ENCODE results near the gene LRP1B.

Gene LRP1B

GRCh38 chr2:140998577-140998976 lies 1132.2 kb downstream of the LRP1B start:
- Histone ChIP-seq H3K27me3 (ENCODE audit: insufficient read depth, low read length, poor library complexity) (no peaks in the 10 kb centered on the region), H3K9ac (ENCODE audit: low read depth, low read length) (no peak overlapping the region), H3K9me3 (ENCODE audit: insufficient read depth, low read length, severe bottlenecking) (peaks cover 1% of the 10 kb centered on the region), H3K36me3 (ENCODE audit: insufficient read depth, low read length) (no peaks in the 10 kb centered on the region), H2AFZ (ENCODE audit: low read depth, low read length) (no peak overlapping the region), H3K4me1 (ENCODE audit: insufficient read depth, low read length) (peaks cover 10% of the 10 kb centered on the region), H3K79me2 (ENCODE audit: insufficient read depth, low read length) (no peaks in the 10 kb centered on the region), H4K20me1 (ENCODE audit: insufficient read depth, low read length) (no peaks in the 10 kb centered on the region), H3K4me3 (ENCODE audit: low read depth in 1 of 2, low read length in 2 of 2) (no peak overlapping the region), H3K27ac (ENCODE audit: low read length) (no peak overlapping the region), H3K4me2 (ENCODE audit: insufficient read depth, low read length) (no peak overlapping the region)
- ATAC-seq (ENCODE audit: insufficient read depth, low read depth) = no peak
- DNase-seq = no peak
- TF ChIP-seq EZH2 (IDR thresholded peaks at IDR 0.05; ENCODE audit: borderline replicate concordance, low read depth, low read length, severe bottlenecking) = no peak
- TF ChIP-seq CTCF (IDR thresholded peaks at IDR 0.05; ENCODE audit: borderline replicate concordance, extremely low read depth, low read length, poor library complexity, severe bottlenecking) = no peak

- H3K4me1 ChIP-seq (ENCODE audit: insufficient read depth, low read length) = peaks cover 10% of the 10 kb centered on the region
- TF ChIP-seq EZH2 (IDR thresholded peaks at IDR 0.05; ENCODE audit: borderline replicate concordance, low read depth, low read length, severe bottlenecking) (no peak), CTCF (IDR thresholded peaks at IDR 0.05; ENCODE audit: borderline replicate concordance, extremely low read depth, low read length, poor library complexity, severe bottlenecking) (no peak)
- H2AFZ ChIP-seq (ENCODE audit: low read depth, low read length) = no peak overlapping the region
- H3K36me3 ChIP-seq (ENCODE audit: insufficient read depth, low read length) = no peaks in the 10 kb centered on the region
- DNase-seq = no peak
- no peak overlapping the region for H3K4me3 ChIP-seq (ENCODE audit: low read depth in 1 of 2, low read length in 2 of 2)
- no peak overlapping the region for H3K9ac ChIP-seq (ENCODE audit: low read depth, low read length)
- ATAC-seq (ENCODE audit: insufficient read depth, low read depth) = no peak
- no peaks in the 10 kb centered on the region for H3K79me2 ChIP-seq (ENCODE audit: insufficient read depth, low read length)
- no peak overlapping the region for H3K4me2 ChIP-seq (ENCODE audit: insufficient read depth, low read length)
- no peaks in the 10 kb centered on the region for H4K20me1 ChIP-seq (ENCODE audit: insufficient read depth, low read length)
- no peaks in the 10 kb centered on the region for H3K27me3 ChIP-seq (ENCODE audit: insufficient read depth, low read length, poor library complexity)
- no peaks in the 10 kb centered on the region for H3K9me3 ChIP-seq (ENCODE audit: insufficient read depth, low read length, severe bottlenecking)
- no peak overlapping the region for H3K27ac ChIP-seq (ENCODE audit: low read length)
These were observed 1132.8 kb downstream of the LRP1B start for GRCh38 chr2:140998017-140998416.

GRCh38 chr2:140994856-140995255 lies 1136.0 kb downstream of the LRP1B start:
- ATAC-seq (ENCODE audit: insufficient read depth, low read depth) (no peak), DNase-seq (no peak)
- H3K79me2 ChIP-seq (ENCODE audit: insufficient read depth, low read length) = no peaks in the 10 kb centered on the region
- TF ChIP-seq EZH2 (IDR thresholded peaks at IDR 0.05; ENCODE audit: borderline replicate concordance, low read depth, low read length, severe bottlenecking) = no peak
- TF ChIP-seq CTCF (IDR thresholded peaks at IDR 0.05; ENCODE audit: borderline replicate concordance, extremely low read depth, low read length, poor library complexity, severe bottlenecking) = no peak
- no peak overlapping the region for H3K9ac ChIP-seq (ENCODE audit: low read depth, low read length)
- no peak overlapping the region for H3K4me2 ChIP-seq (ENCODE audit: insufficient read depth, low read length)
- peaks cover 10% of the 10 kb centered on the region for H3K4me1 ChIP-seq (ENCODE audit: insufficient read depth, low read length)
- H3K9me3 ChIP-seq (ENCODE audit: insufficient read depth, low read length, severe bottlenecking) = no peaks in the 10 kb centered on the region
- no peaks in the 10 kb centered on the region for H3K36me3 ChIP-seq (ENCODE audit: insufficient read depth, low read length)
- no peaks in the 10 kb centered on the region for H3K27me3 ChIP-seq (ENCODE audit: insufficient read depth, low read length, poor library complexity)
- H3K27ac ChIP-seq (ENCODE audit: low read length) = no peak overlapping the region
- no peaks in the 10 kb centered on the region for H4K20me1 ChIP-seq (ENCODE audit: insufficient read depth, low read length)
- no peak overlapping the region for H2AFZ ChIP-seq (ENCODE audit: low read depth, low read length)
- H3K4me3 ChIP-seq (ENCODE audit: low read depth in 1 of 2, low read length in 2 of 2) = no peak overlapping the region

GRCh38 chr2:140990416-140990815 lies 1140.4 kb downstream of the LRP1B start:
- DNase-seq (no peak), ATAC-seq (ENCODE audit: insufficient read depth, low read depth) (no peak)
- Histone ChIP-seq H4K20me1 (ENCODE audit: insufficient read depth, low read length) (no peaks in the 10 kb centered on the region), H3K27ac (ENCODE audit: low read length) (no peak overlapping the region), H2AFZ (ENCODE audit: low read depth, low read length) (no peak overlapping the region), H3K36me3 (ENCODE audit: insufficient read depth, low read length) (no peaks in the 10 kb centered on the region), H3K9me3 (ENCODE audit: insufficient read depth, low read length, severe bottlenecking) (no peaks in the 10 kb centered on the region), H3K4me1 (ENCODE audit: insufficient read depth, low read length) (no peaks in the 10 kb centered on the region), H3K79me2 (ENCODE audit: insufficient read depth, low read length) (no peaks in the 10 kb centered on the region), H3K4me2 (ENCODE audit: insufficient read depth, low read length) (no peak overlapping the region), H3K27me3 (ENCODE audit: insufficient read depth, low read length, poor library complexity) (no peaks in the 10 kb centered on the region), H3K9ac (ENCODE audit: low read depth, low read length) (no peak overlapping the region), H3K4me3 (ENCODE audit: low read depth in 1 of 2, low read length in 2 of 2) (no peak overlapping the region)
- TF ChIP-seq EZH2 (IDR thresholded peaks at IDR 0.05; ENCODE audit: borderline replicate concordance, low read depth, low read length, severe bottlenecking) = no peak
- no peak for TF ChIP-seq CTCF (IDR thresholded peaks at IDR 0.05; ENCODE audit: borderline replicate concordance, extremely low read depth, low read length, poor library complexity, severe bottlenecking)

Measured in DND-41 (cell line).